HG03095 (cell line): ENCODE results near the gene PNMA8B.
"Not testable (repeated sequence)": the region's sequence is repeated elsewhere in the genome, so short reads cannot be mapped to it uniquely, and the experiment has no call there.

Source experiments
- ATAC-seq: cut with Tn5 transposase; IDR thresholded peaks from one replicate; pipeline ENCODE4 v1.9.1; 2021; ENCODE audit warnings: moderate library complexity; ENCODE audit not compliant: unreplicated experiment

Gene PNMA8B

GRCh38 chr19:46514589-46515289, 19.1 kb upstream of the PNMA8B start:
- no peak for ATAC-seq

- ATAC-seq = no peak
These were observed 18.0 kb upstream of the PNMA8B start for GRCh38 chr19:46513461-46514236.

GRCh38 chr19:46511237-46511636, 15.6 kb upstream of the PNMA8B start:
- no peak for ATAC-seq

GRCh38 chr19:46508206-46508605, 12.5 kb upstream of the PNMA8B start:
- ATAC-seq = no peak

GRCh38 chr19:46503848-46504453, 8.3 kb upstream of the PNMA8B start:
- ATAC-seq = no peak

GRCh38 chr19:46502891-46503290, 7.2 kb upstream of the PNMA8B start:
- ATAC-seq = no peak

GRCh38 chr19:46499692-46500091, 4.0 kb upstream of the PNMA8B start:
- no peak for ATAC-seq

GRCh38 chr19:46497773-46498172, 2.1 kb upstream of the PNMA8B start:
- ATAC-seq = no peak

- not testable (repeated sequence) for ATAC-seq
These were observed 1.2 kb upstream of the PNMA8B start for GRCh38 chr19:46496886-46497285.

- ATAC-seq = no peak
These were observed 637 bp upstream of the PNMA8B start for GRCh38 chr19:46496304-46496703.

- no peak for ATAC-seq
These were observed 504 bp downstream of the PNMA8B start for GRCh38 chr19:46494941-46495785.

GRCh38 chr19:46494146-46494940, 1.3 kb downstream of the PNMA8B start:
- ATAC-seq = no peak

GRCh38 chr19:46493236-46494145, 2.2 kb downstream of the PNMA8B start:
- no peak for ATAC-seq

- ATAC-seq = no peak
These were observed 2.8 kb downstream of the PNMA8B start for GRCh38 chr19:46492841-46493235.

- ATAC-seq = no peak
These were observed 3.5 kb downstream of the PNMA8B start for GRCh38 chr19:46491975-46492682.

- ATAC-seq = no peak
These were observed 4.9 kb downstream of the PNMA8B start for GRCh38 chr19:46490774-46491173.

- no peak for ATAC-seq
These were observed 6.0 kb downstream of the PNMA8B start for GRCh38 chr19:46489445-46490272.

GRCh38 chr19:46488551-46488950, 7.1 kb downstream of the PNMA8B start:
- no peak for ATAC-seq
